ENCODE measurements around the gene ADGRG2.

- TF ChIP-seq POLR2AphosphoS5 (IDR thresholded peaks at IDR 0.05; ENCODE audit: low read depth, low read length) (no peak), POLR2A (IDR thresholded peaks at IDR 0.05; ENCODE audit: low read depth, low read length) (no peak)
These were observed 180.4 kb downstream of the ADGRG2 start for GRCh38 chrX:18941896-18942295.
